SU-DHL-6 (cell line): Measurements from ENCODE around the gene LY9.

Experiments
- H2AFZ ChIP-seq: fragments of 200-600 bp; sonication (generic); 2 replicates; pipeline ENCODE4 v1.6.1; 2014; ENCODE audit warnings: low read depth, mild to moderate bottlenecking, moderate library complexity, mixed read lengths, antibody characterized with exemption, low read length; ENCODE audit not compliant: severe bottlenecking
- H3F3A ChIP-seq: fragments of 200-600 bp; shearing (Covaris generic); 2 replicates; pipeline ENCODE4 v1.6.0; 2016; ENCODE audit warnings: antibody characterized with exemption, mild to moderate bottlenecking; ENCODE audit not compliant: insufficient read depth
- H3K27ac ChIP-seq: fragments of 200-600 bp; sonication (generic); 2 replicates; pipeline ENCODE4 v1.5.1; 2016; ENCODE audit warnings: low read depth, mild to moderate bottlenecking, low read length, moderate library complexity, mixed read lengths
- H3K27me3 ChIP-seq: fragments of 200-600 bp; sonication (generic), shearing (Covaris generic); 2 replicates; pipeline ENCODE4 v1.6.0; 2014; ENCODE audit warnings: mild to moderate bottlenecking, low read length
- H3K36me3 ChIP-seq: fragments of 200-600 bp; sonication (generic); 2 replicates; pipeline ENCODE4 v1.6.1; 2014; ENCODE audit warnings: mild to moderate bottlenecking, low read length, mixed read lengths
- H3K4me2 ChIP-seq: fragments of 300-600, 200-600 bp; shearing (Covaris generic), sonication (generic); 2 replicates; pipeline ENCODE4 v1.6.0; 2014; ENCODE audit warnings: low read length, low read depth, mild to moderate bottlenecking; ENCODE audit not compliant: poor library complexity, severe bottlenecking
- H3K4me3 ChIP-seq: fragments of 200-600 bp; sonication (generic); 2 replicates; pipeline ENCODE4 v1.5.1; 2014; ENCODE audit warnings: antibody characterized with exemption, low read length, mild to moderate bottlenecking, mixed read lengths; ENCODE audit not compliant: insufficient read depth, poor library complexity, severe bottlenecking
- H3K79me2 ChIP-seq: fragments of 200-600 bp; sonication (generic); 2 replicates; pipeline ENCODE4 v1.6.1; 2014; ENCODE audit warnings: mild to moderate bottlenecking, low read length, moderate library complexity; ENCODE audit not compliant: insufficient read depth
- H3K9ac ChIP-seq: fragments of 200-600 bp; sonication (generic); 2 replicates; pipeline ENCODE4 v1.7.0; 2014; ENCODE audit warnings: mild to moderate bottlenecking, low read length
- H3K9me2 ChIP-seq: fragments of 200-600 bp; sonication (generic); replicated peaks from 2 replicates; pipeline ENCODE4 v1.6.1; 2014; ENCODE audit warnings: low read length; ENCODE audit not compliant: insufficient read depth
- H3K9me3 ChIP-seq: fragments of 200-600 bp; sonication (generic); 2 replicates; pipeline ENCODE4 v1.6.1; 2014; ENCODE audit warnings: low read length, mixed read lengths; ENCODE audit not compliant: insufficient read depth
- H4K20me1 ChIP-seq: fragments of 200-600 bp; sonication (generic); 2 replicates; pipeline ENCODE4 v1.6.1; 2014; ENCODE audit warnings: low read depth, mild to moderate bottlenecking, antibody characterized with exemption, low read length, moderate library complexity, mixed read lengths
- CTCF ChIP-seq: fragments of 200-600 bp; sonication (generic); IDR thresholded peaks from one replicate; pipeline ENCODE4 v1.5.1; 2017; ENCODE audit warnings: antibody characterized with exemption, mild to moderate bottlenecking, low read length, moderate library complexity; ENCODE audit not compliant: insufficient read depth, poor library complexity, severe bottlenecking
- EZH2phosphoT487 ChIP-seq: fragments of 200-600 bp; sonication (generic), shearing (Covaris generic); conservative IDR thresholded peaks from 2 replicates; pipeline ENCODE4 v1.6.1; 2018; ENCODE audit warnings: mild to moderate bottlenecking, antibody characterized with exemption, low read length, moderate library complexity, mixed read lengths

LY9 gene

GRCh38 chr1:160773093-160773492 lies 22.9 kb upstream of the LY9 start:
- Histone ChIP-seq H3K79me2 (no peaks in the 10 kb centered on the region), H3F3A (no peaks in the 10 kb centered on the region), H3K27me3 (no peaks in the 10 kb centered on the region), H3K9me3 (no peaks in the 10 kb centered on the region), H2AFZ (no peak overlapping the region), H3K9ac (no peak overlapping the region), H3K9me2 (no peaks in the 10 kb centered on the region), H3K27ac (no peak overlapping the region), H3K4me2 (no peak overlapping the region), H3K4me3 (no peak overlapping the region), H4K20me1 (no peaks in the 10 kb centered on the region), H3K36me3 (no peaks in the 10 kb centered on the region)
- TF ChIP-seq EZH2phosphoT487 (no peak), CTCF (no peak)

GRCh38 chr1:160774886-160775719 lies 20.9 kb upstream of the LY9 start:
- Histone ChIP-seq H3F3A (no peaks in the 10 kb centered on the region), H3K27me3 (no peaks in the 10 kb centered on the region), H3K9ac (no peak overlapping the region), H4K20me1 (no peaks in the 10 kb centered on the region), H3K27ac (no peak overlapping the region), H3K9me3 (no peaks in the 10 kb centered on the region), H3K79me2 (no peaks in the 10 kb centered on the region), H3K4me3 (no peak overlapping the region), H3K36me3 (no peaks in the 10 kb centered on the region), H3K4me2 (no peak overlapping the region), H2AFZ (no peak overlapping the region), H3K9me2 (no peaks in the 10 kb centered on the region)
- TF ChIP-seq EZH2phosphoT487: no peak
- no peak for TF ChIP-seq CTCF

GRCh38 chr1:160776178-160776577 lies 19.8 kb upstream of the LY9 start:
- Histone ChIP-seq H3F3A (no peaks in the 10 kb centered on the region), H3K36me3 (no peaks in the 10 kb centered on the region), H4K20me1 (no peaks in the 10 kb centered on the region), H3K4me3 (no peak overlapping the region), H3K79me2 (no peaks in the 10 kb centered on the region), H3K4me2 (no peak overlapping the region), H3K9me2 (no peaks in the 10 kb centered on the region), H3K9ac (no peak overlapping the region), H3K9me3 (no peaks in the 10 kb centered on the region), H2AFZ (no peak overlapping the region), H3K27ac (no peak overlapping the region), H3K27me3 (no peaks in the 10 kb centered on the region)
- TF ChIP-seq CTCF: no peak
- TF ChIP-seq EZH2phosphoT487: no peak
